H1 (cell line): Measurements from ENCODE around the gene MROH8. TPM values are rescaled to one million over a fixed set of nuclear protein-coding genes. Genes with fewer than 3 reads are reported as not detected.

Experiments
- CTCF ChIA-PET: fragments of 300-600 bp; sonication (Branson Sonifier 250); formaldehyde crosslinking; loops from one replicate; lab custom pipeline; 2021; ENCODE audit not compliant: partially characterized antibody; lab: Charles Lee
- POLR2A ChIA-PET: fragments of 300-600 bp; sonication (Branson Sonifier 250); formaldehyde crosslinking; loops from one replicate; lab custom pipeline; 2021; ENCODE audit warnings: inconsistent platforms; ENCODE audit not compliant: partially characterized antibody; lab: Charles Lee
- DNase-seq, 2 experiments: peaks; one replicate each; pipeline versions ENCODE4 v3.0.0 to v3.0.0-alpha.2; 2010 to 2022; ENCODE audit warnings: low spot score in 2 of 2, low read depth in 1 of 2, mixed read lengths in 1 of 2
- FAIRE-seq: peaks from 2 replicates; lab custom pipeline; 2011; peaks lifted over from hg19 to GRCh38; lab: Jason Lieb, UNC
- H2AFZ ChIP-seq: 2 replicates; pipeline ENCODE4 v1.8.1; 2012; ENCODE audit warnings: low read length, inconsistent platforms
- H2AK5ac ChIP-seq: 2 replicates; pipeline ENCODE4 v1.6.1; 2013; ENCODE audit warnings: low read depth, low read length
- H2BK120ac ChIP-seq: replicated peaks from 2 replicates; pipeline ENCODE3; 2013; ENCODE audit warnings: low read depth, low read length, inconsistent platforms
- H2BK12ac ChIP-seq: 2 replicates; pipeline ENCODE4 v1.6.1; 2013; ENCODE audit warnings: low read depth, low read length
- H2BK15ac ChIP-seq: 2 replicates; pipeline ENCODE4 v1.6.1; 2013; ENCODE audit warnings: low read length
- H2BK20ac ChIP-seq: 2 replicates; pipeline ENCODE4 v1.6.1; 2013; ENCODE audit warnings: low read length
- H2BK5ac ChIP-seq: 2 replicates; pipeline ENCODE4 v1.6.1; 2013; ENCODE audit warnings: low read depth, low read length
- H3K14ac ChIP-seq: 2 replicates; pipeline ENCODE4 v1.6.1; 2013; ENCODE audit warnings: inconsistent platforms; ENCODE audit not compliant: insufficient read length
- H3K18ac ChIP-seq: 2 replicates; pipeline ENCODE4 v1.6.1; 2013; ENCODE audit warnings: low read length; ENCODE audit errors: extremely low read depth
- H3K23ac ChIP-seq: 2 replicates; pipeline ENCODE4 v1.6.1; 2013; ENCODE audit warnings: inconsistent platforms; ENCODE audit not compliant: insufficient read length
- H3K23me2 ChIP-seq: 2 replicates; pipeline ENCODE4 v1.6.1; 2013; ENCODE audit warnings: low read depth, low read length
- H3K27ac ChIP-seq: 2 replicates; pipeline ENCODE4 v1.6.1; 2011; ENCODE audit warnings: low read depth, low read length, inconsistent platforms
- H3K27me3 ChIP-seq, 4 experiments: replicated peaks in 1 of 4; 1 replicate in 1 of 4; 2 replicates in 3 of 4; pipeline versions ENCODE4 v1.6.1 to v1.8.1; 2011 to 2013; ENCODE audit warnings: low read length in 3 of 4, mild to moderate bottlenecking in 3 of 4, inconsistent platforms in 2 of 4, mixed read lengths in 2 of 4, moderate library complexity in 1 of 4; ENCODE audit not compliant: control insufficient read depth in 3 of 4, insufficient read depth in 3 of 4; ENCODE audit errors: extremely low read depth in 1 of 4
- H3K36me3 ChIP-seq, 4 experiments: 2 replicates each; pipeline versions ENCODE4 v1.6.1 to v1.8.1; 2011 to 2013; ENCODE audit warnings: mild to moderate bottlenecking in 4 of 4, low read length in 3 of 4, moderate library complexity in 2 of 4, control low read depth in 1 of 4, inconsistent platforms in 1 of 4; ENCODE audit not compliant: insufficient read depth in 4 of 4, control insufficient read depth in 2 of 4
- H3K4ac ChIP-seq: replicated peaks from 2 replicates; pipeline ENCODE3; 2013; ENCODE audit warnings: low read length, low read depth, mixed read lengths, inconsistent platforms; ENCODE audit not compliant: insufficient read length
- H3K4me1 ChIP-seq, 4 experiments: replicated peaks in 1 of 4; 1 replicate in 1 of 4; 2 replicates in 3 of 4; pipeline versions ENCODE4 v1.6.1 to v1.8.1; 2011 to 2013; ENCODE audit warnings: low read length in 3 of 4, inconsistent platforms in 2 of 4, mixed read lengths in 1 of 4; ENCODE audit not compliant: insufficient read depth in 4 of 4, control insufficient read depth in 3 of 4
- H3K4me2 ChIP-seq, 2 experiments: 2 replicates each; pipeline versions ENCODE4 v1.6.1 to v1.8.1; 2011 to 2013; ENCODE audit warnings: low read depth in 2 of 2, low read length in 2 of 2, control low read depth in 1 of 2, inconsistent platforms in 1 of 2, mild to moderate bottlenecking in 1 of 2; ENCODE audit not compliant: insufficient read depth in 1 of 2
- H3K4me3 ChIP-seq, 4 experiments: fragments of 200-600, 300-600 bp in 1 of 4; sonication (generic), shearing (Covaris generic), sonication (Bioruptor Twin) in 1 of 4; 2 replicates each; pipeline versions ENCODE4 v1.5.1 to v1.8.1; 2011 to 2016; ENCODE audit warnings: low read length in 4 of 4, low read depth in 3 of 4, control low read depth in 2 of 4, inconsistent platforms in 2 of 4, mild to moderate bottlenecking in 2 of 4, mixed read lengths in 1 of 4, moderate library complexity in 1 of 4; ENCODE audit not compliant: insufficient read depth in 2 of 4; ENCODE audit errors: extremely low read depth in 1 of 4
- H3K56ac ChIP-seq: replicated peaks from 2 replicates; pipeline ENCODE3; 2013; ENCODE audit warnings: low read depth, mild to moderate bottlenecking, mixed read lengths, low read length, inconsistent platforms; ENCODE audit not compliant: insufficient read length
- H3K79me1 ChIP-seq: 2 replicates; pipeline ENCODE4 v1.6.1; 2013; ENCODE audit warnings: low read depth, low read length, control low read depth
- H3K79me2 ChIP-seq, 2 experiments: 2 replicates each; pipeline versions ENCODE4 v1.6.1 to v1.8.1; 2012 to 2013; ENCODE audit warnings: low read length in 2 of 2, mild to moderate bottlenecking in 2 of 2, inconsistent platforms in 1 of 2; ENCODE audit not compliant: insufficient read depth in 2 of 2, control insufficient read depth in 1 of 2
- H3K9ac ChIP-seq, 4 experiments: replicated peaks in 1 of 4; 1 replicate in 1 of 4; 2 replicates in 3 of 4; pipeline versions ENCODE4 v1.6.1 to v1.8.1; 2011 to 2013; ENCODE audit warnings: low read depth in 3 of 4, low read length in 3 of 4, control low read depth in 2 of 4, mild to moderate bottlenecking in 2 of 4, moderate library complexity in 2 of 4, inconsistent platforms in 1 of 4; ENCODE audit errors: extremely low read depth in 1 of 4
- H3K9me3 ChIP-seq, 2 experiments: 2 replicates each; pipeline versions ENCODE4 v1.6.1 to v1.8.1; 2012 to 2013; ENCODE audit warnings: mild to moderate bottlenecking in 2 of 2, moderate library complexity in 2 of 2, control low read depth in 1 of 2, inconsistent platforms in 1 of 2, low read depth in 1 of 2, low read length in 1 of 2, mixed read lengths in 1 of 2; ENCODE audit not compliant: insufficient read depth in 2 of 2
- H4K20me1 ChIP-seq, 2 experiments: replicated peaks in 1 of 2; 2 replicates each; pipeline versions ENCODE3 to v1.8.1; 2011 to 2013; ENCODE audit warnings: inconsistent platforms in 2 of 2, low read length in 2 of 2, mild to moderate bottlenecking in 1 of 2; ENCODE audit not compliant: insufficient read depth in 2 of 2, control insufficient read depth in 1 of 2
- H4K5ac ChIP-seq: 2 replicates; pipeline ENCODE4 v1.6.1; 2013; ENCODE audit warnings: low read length, low read depth, mixed read lengths, inconsistent platforms; ENCODE audit not compliant: insufficient read length
- H4K8ac ChIP-seq: 2 replicates; pipeline ENCODE4 v1.8.0; 2013; ENCODE audit warnings: mild to moderate bottlenecking, moderate library complexity, low read length, inconsistent platforms; ENCODE audit not compliant: insufficient read depth; ENCODE audit errors: extremely low read depth
- H4K91ac ChIP-seq: replicated peaks from 2 replicates; pipeline ENCODE3; 2013; ENCODE audit warnings: low read length, mixed read lengths, inconsistent platforms; ENCODE audit not compliant: insufficient read length
- BRCA1 ChIP-seq: IDR thresholded peaks from 2 replicates; pipeline ENCODE4 v1.6.1; 2012; ENCODE audit warnings: low read depth, low read length, improper control_type of control experiment
- EZH2 ChIP-seq: fragments of 200-600 bp; sonication (generic); IDR thresholded peaks from 2 replicates; pipeline ENCODE4 v1.7.1; 2012; ENCODE audit warnings: low read depth, mild to moderate bottlenecking, moderate library complexity, low read length, inconsistent platforms; ENCODE audit not compliant: severe bottlenecking
- GABPA ChIP-seq: IDR thresholded peaks from 2 replicates; pipeline ENCODE4 v1.6.1; 2011; ENCODE audit warnings: mild to moderate bottlenecking, low read length, moderate library complexity, borderline replicate concordance; ENCODE audit not compliant: insufficient read depth
- MAFK ChIP-seq: IDR thresholded peaks from 2 replicates; pipeline ENCODE4 v1.6.1; 2012; ENCODE audit warnings: low read depth, mild to moderate bottlenecking, improper control_type of control experiment, low read length
- PHF8 ChIP-seq: fragments of 200-600 bp; sonication (generic); conservative IDR thresholded peaks from 2 replicates; pipeline ENCODE4 v1.7.1; 2012; ENCODE audit warnings: low read depth, mild to moderate bottlenecking, inconsistent platforms, low read length, moderate library complexity
- SIX5 ChIP-seq: IDR thresholded peaks from 2 replicates; pipeline ENCODE4 v1.6.1; 2011; ENCODE audit warnings: mild to moderate bottlenecking, low read depth, low read length
- SP1 ChIP-seq: IDR thresholded peaks from 2 replicates; pipeline ENCODE4 v1.6.1; 2011; ENCODE audit warnings: low read depth, low read length
- YY1 ChIP-seq: IDR thresholded peaks from 2 replicates; pipeline ENCODE4 v1.6.1; 2011; ENCODE audit warnings: low read depth, mild to moderate bottlenecking, low read length
- WGBS, 2 experiments: shearing (Covaris generic) in 1 of 2; methylation state at CpG; one replicate each; pipeline versions ENCODE4 v1.1.6 to v1.1.7; 2013 to 2015; ENCODE audit warnings: low lambda C conversion rate in 2 of 2, mixed read lengths in 2 of 2, inconsistent platforms in 1 of 2, low coverage in 1 of 2, missing lambda C conversion rate in 1 of 2; ENCODE audit not compliant: insufficient replicate concordance in 2 of 2, insufficient coverage in 1 of 2, insufficient read length in 1 of 2; ENCODE audit errors: extremely low coverage in 1 of 2, missing lambda C conversion rate in 1 of 2; 5-methylcytosine and 5-hydroxymethylcytosine counted together
- polyA plus RNA-seq, 7 experiments: library from polyadenylated mRNA; depleted of rRNA in 3 of 7; stranded (reverse) in 5 of 7; unstranded in 2 of 7; fragments of >200 nt in 5 of 7; fragments of 200-250 nt in 2 of 7; gene quantifications; 1 replicate in 5 of 7; 2 replicates in 1 of 7; 4 replicates in 1 of 7; pipeline versions ENCODE4 v1.2.1 to v1.2.3, GENCODE V29; 2011 to 2013; ENCODE audit warnings: missing spikeins in 2 of 7, mixed read lengths in 2 of 7
- total RNA-seq: library from RNA; stranded (reverse); fragmentation: NEBNext Ultra II Directional; extraction: Animal tissue kit (Norgen Biotek cat#: 25700); gene quantifications from 2 replicates; pipeline ENCODE4 v1.2.1, GENCODE V29; 2021
- TF ChIP-seq, protein P1 (sequence below): IDR thresholded peaks from 2 replicates; pipeline ENCODE4 v1.6.1; 2012; ENCODE audit warnings: low read length, inconsistent platforms
- TF ChIP-seq, protein P2 (sequence below): IDR thresholded peaks from 2 replicates; pipeline ENCODE4 v1.6.1; 2011; ENCODE audit warnings: low read depth, mild to moderate bottlenecking, low read length; ENCODE audit not compliant: insufficient read depth

The MROH8 gene
- total and polyA plus RNA-seq, 2 of the 8 experiments (the other 6 are each of a cell fraction or from before 2014, with no cell fraction given) = 0.50 to 0.86 TPM

DNA sequence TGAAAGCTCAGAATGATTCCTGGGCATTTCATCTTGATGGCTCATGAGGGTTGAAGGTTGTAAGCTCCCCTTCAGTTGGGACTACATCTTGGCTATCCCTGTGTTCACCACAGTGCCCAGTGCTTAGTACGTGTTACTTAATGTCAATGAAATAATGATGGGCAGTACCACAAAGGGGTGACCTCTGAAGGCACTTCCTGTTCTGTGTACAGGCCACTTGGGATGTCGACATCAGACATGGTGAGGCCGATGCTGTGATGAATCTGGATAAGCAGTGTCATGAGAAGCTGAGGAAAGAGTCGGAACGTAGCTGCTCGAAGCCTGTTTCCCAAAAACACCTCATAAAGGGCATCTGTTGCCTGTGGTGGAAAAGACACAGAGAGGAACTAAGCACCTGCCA, 55.9 kb downstream of the MROH8 start:
- H2BK5ac ChIP-seq = no peak overlapping the region
- no peak overlapping the region for H3K14ac ChIP-seq
- H3K27ac ChIP-seq = no peak overlapping the region
- no peak for TF ChIP-seq SIX5
- TF ChIP-seq, protein P1, sequence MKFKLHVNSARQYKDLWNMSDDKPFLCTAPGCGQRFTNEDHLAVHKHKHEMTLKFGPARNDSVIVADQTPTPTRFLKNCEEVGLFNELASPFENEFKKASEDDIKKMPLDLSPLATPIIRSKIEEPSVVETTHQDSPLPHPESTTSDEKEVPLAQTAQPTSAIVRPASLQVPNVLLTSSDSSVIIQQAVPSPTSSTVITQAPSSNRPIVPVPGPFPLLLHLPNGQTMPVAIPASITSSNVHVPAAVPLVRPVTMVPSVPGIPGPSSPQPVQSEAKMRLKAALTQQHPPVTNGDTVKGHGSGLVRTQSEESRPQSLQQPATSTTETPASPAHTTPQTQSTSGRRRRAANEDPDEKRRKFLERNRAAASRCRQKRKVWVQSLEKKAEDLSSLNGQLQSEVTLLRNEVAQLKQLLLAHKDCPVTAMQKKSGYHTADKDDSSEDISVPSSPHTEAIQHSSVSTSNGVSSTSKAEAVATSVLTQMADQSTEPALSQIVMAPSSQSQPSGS = no peak
- no peak for TF ChIP-seq GABPA
- TF ChIP-seq SP1 = no peak
- TF ChIP-seq, protein P2, sequence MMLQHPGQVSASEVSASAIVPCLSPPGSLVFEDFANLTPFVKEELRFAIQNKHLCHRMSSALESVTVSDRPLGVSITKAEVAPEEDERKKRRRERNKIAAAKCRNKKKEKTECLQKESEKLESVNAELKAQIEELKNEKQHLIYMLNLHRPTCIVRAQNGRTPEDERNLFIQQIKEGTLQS = no peak
- TF ChIP-seq BRCA1 = no peak
- no peak for TF ChIP-seq YY1
- TF ChIP-seq PHF8 = no peak
- TF ChIP-seq MAFK = no peak
- TF ChIP-seq EZH2 = no peak
- H3K9me3 ChIP-seq = peaks cover 2 to 11% of the 10 kb centered on the region in 2 experiments; a peak in 2 of 4 replicates
- H3K36me3 ChIP-seq = no peaks in the 10 kb centered on the region
- no peak overlapping the region for H2BK12ac ChIP-seq
- no peak overlapping the region for H3K4ac ChIP-seq
- no peak overlapping the region for H2BK120ac ChIP-seq
- H2BK15ac ChIP-seq = peak overlapping the region; percentile 10; the same call in 1 of the 2 replicates
- H3K23me2 ChIP-seq = no peaks in the 10 kb centered on the region
- FAIRE-seq (no peak), DNase-seq (no peak)
- no peak overlapping the region for H2AFZ ChIP-seq
- H3K23ac ChIP-seq = no peak overlapping the region
- no peaks in the 10 kb centered on the region for H3K27me3 ChIP-seq
- no peaks in the 10 kb centered on the region for H3K79me2 ChIP-seq
- H2BK20ac ChIP-seq = no peak overlapping the region
- H3K18ac ChIP-seq = no peak overlapping the region
- no peak overlapping the region for H4K5ac ChIP-seq
- H3K4me3 ChIP-seq = no peak overlapping the region
- H3K4me1 ChIP-seq = no peaks in the 10 kb centered on the region
- no peak overlapping the region for H3K9ac ChIP-seq
- H4K8ac ChIP-seq = no peak overlapping the region
- no peak overlapping the region for H3K56ac ChIP-seq
- no peak overlapping the region for H3K4me2 ChIP-seq
- ChIA-PET CTCF (interaction anchor here (2.0 kb wide), 1 partner anchor 41 kb away, joined by 5 read pairs; no protein-coding TSS in a partner anchor), POLR2A (interaction anchor here (1.4 to 1.5 kb wide), 2 partner anchors 28 to 56 kb away, joined by 5 read pairs; partner anchors contain the start of genes MROH8, RBL1 and RPN2)
- no peaks in the 10 kb centered on the region for H3K79me1 ChIP-seq
- H4K20me1 ChIP-seq = no peaks in the 10 kb centered on the region
- no peak overlapping the region for H4K91ac ChIP-seq
- H2AK5ac ChIP-seq = no peak overlapping the region
- WGBS, 2 experiments = 82% methylated on average over 6 of the region's 6 CpGs; no CpG with 5 or more reads in 1 of the 2 experiments
